Activated T-cell treated with anti-CD3 and anti-CD28 coated beads, Interleukin-2, amount 50 U/mL, for 1 hour (primary cell): ENCODE results near the gene TNFRSF6B.
"Not testable (repeated sequence)": the region's sequence is repeated elsewhere in the genome, so short reads cannot be mapped to it uniquely, and the experiment has no call there.

Experiments
- DNase-seq: peaks from one replicate; pipeline ENCODE4 v3.0.0-alpha.2; 2020

The TNFRSF6B gene

GRCh38 chr20:63696628-63697356, at the start of gene TNFRSF6B:
Gene TNFRSF6B (plus strand): TSS chr20:63696652. CDS start chr20:63696768, 116 bp downstream.
- no peak for DNase-seq

- no peak for DNase-seq
These were observed 48.3 kb upstream of the TNFRSF6B start for GRCh38 chr20:63648190-63648589.

- DNase-seq = no peak
These were observed 47.4 kb upstream of the TNFRSF6B start for GRCh38 chr20:63648895-63649589.

- DNase-seq = not testable (repeated sequence)
These were observed 46.0 kb upstream of the TNFRSF6B start for GRCh38 chr20:63650486-63650885.

GRCh38 chr20:63651942-63652191, 44.6 kb upstream of the TNFRSF6B start:
- DNase-seq = no peak

GRCh38 chr20:63652192-63652980, 44.1 kb upstream of the TNFRSF6B start:
- peak; percentile 67 for DNase-seq

- peak; percentile 73 for DNase-seq
These were observed 43.1 kb upstream of the TNFRSF6B start, which contains the start of gene STMN3 for GRCh38 chr20:63653041-63653973. Gene STMN3 (minus strand): TSS chr20:63653424. CDS start chr20:63653345, 79 bp downstream.

GRCh38 chr20:63653974-63654668, 42.3 kb upstream of the TNFRSF6B start:
- no peak for DNase-seq

GRCh38 chr20:63655249-63655648, 41.2 kb upstream of the TNFRSF6B start:
- DNase-seq = no peak

- no peak for DNase-seq
These were observed 40.0 kb upstream of the TNFRSF6B start for GRCh38 chr20:63656451-63656850.

- DNase-seq = no peak
These were observed 39.1 kb upstream of the TNFRSF6B start for GRCh38 chr20:63657260-63657936.

- DNase-seq = peak; percentile 94
These were observed 38.3 kb upstream of the TNFRSF6B start, which contains the start of gene RTEL1 for GRCh38 chr20:63657937-63658748. Gene RTEL1 (plus strand): TSS chr20:63658312. CDS start chr20:63659403, 1,091 bp downstream.

- DNase-seq = no peak
These were observed 37.7 kb upstream of the TNFRSF6B start for GRCh38 chr20:63658749-63659187.

- no peak for DNase-seq
These were observed 37.1 kb upstream of the TNFRSF6B start for GRCh38 chr20:63659370-63659769.

GRCh38 chr20:63660174-63660573, 36.3 kb upstream of the TNFRSF6B start:
- not testable (repeated sequence) for DNase-seq

- no peak for DNase-seq
These were observed 35.8 kb upstream of the TNFRSF6B start for GRCh38 chr20:63660622-63661021.

GRCh38 chr20:63661108-63661507, 35.3 kb upstream of the TNFRSF6B start:
- no peak for DNase-seq

GRCh38 chr20:63661959-63662812, 34.3 kb upstream of the TNFRSF6B start:
- DNase-seq = no peak

GRCh38 chr20:63662813-63663189, 33.7 kb upstream of the TNFRSF6B start:
- no peak for DNase-seq
